SW480 (cell line): ENCODE results near the gene PRR14.
"Not testable (repeated sequence)": the region's sequence is repeated elsewhere in the genome, so short reads cannot be mapped to it uniquely, and the experiment has no call there.

Source experiments
- DNase-seq: peaks from one replicate; pipeline ENCODE4 v3.0.0-alpha.2; 2016; ENCODE audit warnings: low spot score

PRR14 gene

GRCh38 chr16:30692396-30693064, 41.8 kb downstream of the PRR14 start:
- no peak for DNase-seq

GRCh38 chr16:30694926-30695693, 44.4 kb downstream of the PRR14 start:
- no peak for DNase-seq

- DNase-seq = not testable (repeated sequence)
These were observed 45.9 kb downstream of the PRR14 start for GRCh38 chr16:30696646-30697045.

- peak; percentile 96 for DNase-seq
These were observed 46.7 kb downstream of the PRR14 start for GRCh38 chr16:30697264-30698138.

- peak; percentile 85 for DNase-seq
These were observed 47.5 kb downstream of the PRR14 start for GRCh38 chr16:30698139-30698815.

- DNase-seq = peak; percentile 65
These were observed 48.3 kb downstream of the PRR14 start, which contains the start of gene SRCAP for GRCh38 chr16:30698816-30699614. Gene SRCAP, plus strand, starts transcription at chr16:30699171. Its CDS starts 1,654 bp downstream, at chr16:30700825.

- no peak for DNase-seq
These were observed 48.9 kb downstream of the PRR14 start for GRCh38 chr16:30699615-30700099.

- no peak for DNase-seq
These were observed 49.7 kb downstream of the PRR14 start for GRCh38 chr16:30700491-30700890.

GRCh38 chr16:30700971-30701370, 50.2 kb downstream of the PRR14 start:
- no peak for DNase-seq

GRCh38 chr16:30703071-30703470, 52.3 kb downstream of the PRR14 start:
- not testable (repeated sequence) for DNase-seq

- no peak for DNase-seq
These were observed 53.2 kb downstream of the PRR14 start for GRCh38 chr16:30703971-30704370.
